Left renal cortex interstitium (tissue), 4 donors: Measurements from ENCODE around the gene ENPP7. TPM values are rescaled to one million over a fixed set of nuclear protein-coding genes. Genes with fewer than 3 reads are reported as not detected.
"Not testable (repeated sequence)": the region's sequence is repeated elsewhere in the genome, so short reads cannot be mapped to it uniquely, and the experiment has no call there.

Source experiments
- DNase-seq, 4 donors: peaks; one replicate each; pipeline ENCODE4 v3.0.0-alpha.2; 2013; ENCODE audit warnings: low read depth in 4 of 4, low spot score in 2 of 4, missing footprints in 1 of 4
- polyA plus RNA-seq, 4 donors: library from polyadenylated mRNA; unstranded; fragments of 120-200 nt; gene quantifications; one replicate each; pipeline ENCODE4 v1.2.1, GENCODE V29; 2013; ENCODE audit not compliant: insufficient read length in 4 of 4

Gene ENPP7
- polyA plus RNA-seq, 4 donors: 2.6 to 6.5 (median 4.5) TPM

- no peak for DNase-seq
Measured at GRCh38 chr17:79747508-79748294, 17.0 kb downstream of the ENPP7 start.

GRCh38 chr17:79748295-79749099 lies 17.8 kb downstream of the ENPP7 start:
- no peak for DNase-seq

- DNase-seq: no peak
Measured at GRCh38 chr17:79749156-79749815, 18.5 kb downstream of the ENPP7 start.

DNA sequence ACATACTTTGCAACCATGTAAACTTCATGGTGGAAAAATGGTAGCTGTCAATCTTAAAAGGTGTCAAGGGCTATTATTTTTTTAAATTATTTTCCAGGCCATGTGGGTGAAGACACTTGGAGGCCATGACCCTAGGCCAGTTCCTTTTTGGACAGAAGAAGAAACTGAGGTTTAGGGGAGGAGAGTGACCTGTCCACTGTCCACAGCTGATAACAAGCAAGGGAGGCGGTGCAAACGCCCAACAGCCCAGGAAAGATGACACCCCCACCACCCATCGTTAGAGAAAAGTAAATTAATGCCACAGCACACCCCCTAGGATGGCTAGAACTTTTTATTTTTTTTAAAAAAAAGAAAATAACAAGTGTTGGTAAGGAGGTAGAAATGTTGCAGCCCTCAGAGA lies 19.2 kb downstream of the ENPP7 start:
- DNase-seq: no peak

- no peak for DNase-seq
Measured at GRCh38 chr17:79750650-79751545, 20.2 kb downstream of the ENPP7 start.

- DNase-seq: no peak
Measured at GRCh38 chr17:79752175-79752574, 21.4 kb downstream of the ENPP7 start.

DNA sequence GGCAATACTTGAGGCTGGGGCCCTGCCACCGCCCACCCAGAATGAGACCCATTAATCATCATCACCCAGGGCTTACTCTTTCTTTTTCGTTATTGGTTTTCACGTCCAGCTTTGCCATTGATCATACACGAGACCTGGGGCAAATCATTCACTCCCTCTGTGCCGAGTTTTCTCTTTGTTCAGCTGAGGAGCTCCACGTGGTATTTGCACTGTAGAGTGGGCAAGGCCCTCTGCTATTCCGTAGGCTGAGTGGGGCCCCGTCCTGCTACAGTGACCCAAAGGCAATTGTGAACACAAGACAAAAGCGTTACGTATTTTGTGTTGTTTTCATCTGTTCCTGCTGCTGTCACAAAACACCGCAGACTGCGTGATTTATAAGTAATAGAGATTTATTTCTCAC lies 23.6 kb downstream of the ENPP7 start:
- DNase-seq: no peak

DNA sequence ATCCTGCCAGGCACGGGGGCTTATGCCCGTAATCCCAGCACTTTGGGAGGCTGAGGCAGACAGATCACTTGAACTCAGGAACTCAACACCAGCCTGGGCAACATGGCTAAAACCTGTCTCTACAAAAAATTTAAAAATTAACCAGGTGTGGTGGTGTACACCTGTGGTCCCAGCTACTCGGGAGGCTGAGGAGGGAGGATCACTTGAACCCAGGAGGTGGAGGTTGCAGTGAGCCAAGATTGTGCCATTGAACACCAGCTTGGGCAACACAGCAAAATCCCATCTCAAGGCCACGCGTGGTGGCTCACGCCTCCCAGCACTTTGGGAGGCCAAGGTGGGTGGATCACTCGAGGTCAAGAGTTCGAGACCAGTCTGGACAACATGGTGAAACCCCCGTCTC lies 24.2 kb downstream of the ENPP7 start:
- DNase-seq: not testable (repeated sequence)

GRCh38 chr17:79755591-79755990 lies 24.8 kb downstream of the ENPP7 start:
- DNase-seq: no peak

- DNase-seq: no peak
Measured at GRCh38 chr17:79757140-79757745, 26.5 kb downstream of the ENPP7 start.

GRCh38 chr17:79758271-79758670 lies 27.5 kb downstream of the ENPP7 start:
- DNase-seq: no peak

GRCh38 chr17:79760197-79760906 lies 29.6 kb downstream of the ENPP7 start:
- DNase-seq: no peak

- no peak for DNase-seq
Measured at GRCh38 chr17:79761894-79762589, 31.3 kb downstream of the ENPP7 start.

DNA sequence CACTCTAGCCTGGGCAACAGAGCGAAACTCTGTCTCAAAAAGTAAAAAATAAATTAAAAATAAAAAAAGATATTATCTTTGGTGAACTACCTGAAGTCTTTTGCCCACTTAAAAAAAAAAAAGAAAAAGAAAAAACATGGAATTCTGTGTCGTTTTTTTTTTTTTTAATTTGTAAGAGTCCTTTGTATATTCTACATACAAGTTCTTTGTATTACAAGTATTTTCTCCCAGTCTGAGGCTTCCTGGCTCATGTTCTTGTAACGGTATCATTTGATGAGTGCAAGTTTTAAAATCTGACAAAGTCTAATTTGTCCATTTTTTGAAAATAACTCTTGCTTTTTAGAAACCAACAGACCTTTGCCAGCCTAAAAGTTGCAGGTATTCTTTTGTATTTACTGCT lies 35.0 kb downstream of the ENPP7 start:
- no peak for DNase-seq

DNA sequence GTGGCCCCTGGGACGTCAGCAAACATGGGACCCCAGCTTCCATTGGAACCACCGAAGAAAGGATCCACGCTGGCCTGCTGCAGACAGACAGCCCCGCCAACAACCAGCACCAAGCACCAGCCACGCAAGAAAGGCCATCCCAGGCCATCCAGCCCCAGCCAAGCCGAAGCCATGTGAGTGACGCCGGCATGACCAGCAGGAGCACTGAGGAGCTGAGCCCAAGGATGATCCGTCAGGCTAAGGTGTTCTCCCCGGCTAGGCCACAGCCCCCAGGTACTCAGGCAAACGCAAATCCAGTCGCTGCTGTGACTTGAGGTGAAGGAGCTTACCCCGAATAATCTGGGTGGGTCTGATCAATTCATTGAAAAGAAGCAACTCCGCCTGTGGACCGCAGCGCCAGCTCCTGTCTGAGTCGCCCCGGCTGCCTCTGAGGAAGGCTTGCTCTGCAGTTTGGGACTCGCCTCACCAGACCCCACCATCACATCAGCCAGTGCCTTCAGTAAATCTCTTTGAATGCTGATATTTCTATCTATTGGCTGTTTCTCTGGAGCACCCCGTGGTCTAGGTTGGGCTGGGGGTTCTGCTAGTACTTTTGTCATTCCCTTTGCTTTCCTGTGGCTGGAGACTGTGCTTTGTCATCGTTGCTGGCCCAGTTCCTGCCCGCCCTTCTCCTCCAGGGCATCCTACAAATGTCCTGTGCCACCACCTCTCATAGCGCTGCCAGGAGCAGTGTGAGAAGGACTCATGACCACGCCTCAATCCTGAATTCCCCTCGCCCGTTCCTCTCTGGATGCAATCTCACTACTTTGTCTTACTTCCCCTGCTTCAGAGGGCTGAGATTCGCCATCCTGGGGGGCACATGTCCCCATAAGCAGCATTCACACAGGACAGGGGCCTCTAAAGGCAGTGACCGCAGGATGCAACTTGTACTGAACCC lies 39.1 kb downstream of the ENPP7 start:
- DNase-seq: no peak

DNA sequence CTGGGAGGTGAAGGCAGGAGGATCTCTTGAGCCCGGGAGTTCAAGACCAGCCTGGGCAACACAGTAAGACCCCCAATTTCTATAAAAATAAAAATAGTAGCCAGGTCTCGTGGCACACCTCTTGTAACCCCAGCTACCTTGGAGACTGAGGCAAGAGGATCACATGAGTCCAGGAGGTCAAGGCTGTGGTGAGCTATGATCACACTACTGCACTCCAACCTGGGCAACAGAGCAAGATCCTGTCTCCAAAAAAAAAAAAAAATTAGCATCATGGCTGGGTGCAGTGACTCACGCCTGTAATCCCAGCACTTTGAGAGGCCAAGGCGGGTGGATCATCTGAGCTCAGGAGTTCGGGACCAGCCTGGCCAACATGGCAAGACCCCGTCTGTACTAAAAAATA lies 40.5 kb downstream of the ENPP7 start:
- no peak for DNase-seq

- DNase-seq: not testable (repeated sequence)
Measured at GRCh38 chr17:79772726-79773125, 42.0 kb downstream of the ENPP7 start.

DNA sequence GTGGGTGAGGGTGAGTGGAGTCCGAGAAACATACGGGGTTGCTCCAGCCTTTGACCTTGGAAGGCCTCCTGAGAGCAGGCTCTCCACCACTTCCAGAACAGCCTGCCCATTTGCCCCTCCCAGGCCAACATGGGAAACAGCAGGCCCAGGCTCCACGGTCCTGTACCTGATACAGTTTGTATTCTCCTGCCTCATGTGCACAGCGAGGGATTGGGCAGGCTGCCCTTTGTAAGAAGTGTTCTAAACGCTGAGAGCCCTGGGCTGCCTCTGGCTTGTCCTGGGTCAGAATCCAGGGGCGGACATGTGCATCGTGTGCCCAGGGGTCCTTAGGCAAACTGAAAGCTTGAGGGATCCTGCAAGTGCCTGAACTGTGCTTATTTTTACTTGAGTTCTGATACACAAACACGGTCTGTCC lies 43.8 kb downstream of the ENPP7 start:
- no peak for DNase-seq
